HL-60 (cell line): ENCODE data around the gene HIP1R.

ENCODE experiments used
- DNase-seq, 2 experiments: peaks; one replicate each; pipeline ENCODE4 v3.0.0-alpha.2; 2010 to 2020; ENCODE audit warnings: low read depth in 1 of 2, low spot score in 1 of 2
- H3K27ac ChIP-seq: fragments of 250-450 bp; sonication (Bioruptor Pico); replicated peaks from 2 replicates; pipeline ENCODE4 v1.5.1; 2020; ENCODE audit warnings: mild to moderate bottlenecking, moderate library complexity
- H3K27me3 ChIP-seq: fragments of 250-450 bp; sonication (Bioruptor Pico); 2 replicates; pipeline ENCODE4 v1.5.1; 2021; ENCODE audit warnings: mild to moderate bottlenecking, moderate library complexity; ENCODE audit not compliant: insufficient read depth, poor library complexity, severe bottlenecking
- H3K4me3 ChIP-seq: replicated peaks from 2 replicates; pipeline ENCODE4 v1.5.1; 2011; ENCODE audit warnings: mild to moderate bottlenecking, control low read depth, low read length; ENCODE audit not compliant: insufficient read depth
- CTCF ChIP-seq: IDR thresholded peaks from one replicate; pipeline ENCODE4 v1.5.1; 2011; ENCODE audit warnings: low read length, control low read depth, inconsistent platforms; ENCODE audit not compliant: insufficient read depth
- GABPA ChIP-seq: IDR thresholded peaks from 2 replicates; pipeline ENCODE4 v1.6.1; 2012; ENCODE audit warnings: low read depth
- POLR2AphosphoS5 ChIP-seq: IDR thresholded peaks from 2 replicates; pipeline ENCODE4 v1.6.1; 2012; ENCODE audit warnings: low read depth
- REST ChIP-seq: IDR thresholded peaks from 2 replicates; pipeline ENCODE4 v1.6.1; 2012; ENCODE audit warnings: low read depth; ENCODE audit not compliant: insufficient replicate concordance
- SPI1 ChIP-seq: IDR thresholded peaks from 2 replicates; pipeline ENCODE4 v1.6.1; 2012; ENCODE audit warnings: low read depth, mild to moderate bottlenecking, borderline replicate concordance

Gene HIP1R

GRCh38 chr12:122862872-122863701, 27.8 kb downstream of the HIP1R start:
- no peak for DNase-seq
- Histone ChIP-seq H3K4me3 (no peak overlapping the region), H3K27me3 (no peaks in the 10 kb centered on the region), H3K27ac (no peak overlapping the region)
- TF ChIP-seq SPI1, result no peak
- TF ChIP-seq REST, result no peak
- TF ChIP-seq CTCF, result no peak
- TF ChIP-seq GABPA, result no peak
- no peak for TF ChIP-seq POLR2AphosphoS5

GRCh38 chr12:122864894-122865253, 29.6 kb downstream of the HIP1R start:
- no peaks in the 10 kb centered on the region for H3K27me3 ChIP-seq
- no peak overlapping the region for H3K4me3 ChIP-seq
- DNase-seq, result no peak
- no peak for TF ChIP-seq SPI1
- no peak for TF ChIP-seq GABPA
- TF ChIP-seq REST, result no peak
- TF ChIP-seq CTCF, result no peak
- TF ChIP-seq POLR2AphosphoS5, result no peak
- H3K27ac ChIP-seq, result no peak overlapping the region

GRCh38 chr12:122865268-122866231, 30.3 kb downstream of the HIP1R start:
- Histone ChIP-seq H3K4me3 (no peak overlapping the region), H3K27me3 (no peaks in the 10 kb centered on the region), H3K27ac (no peak overlapping the region)
- peak; percentile 32 for TF ChIP-seq CTCF
- TF ChIP-seq POLR2AphosphoS5, result 0 out of 2 replicates have a peak, but pooled peaks have one; percentile 45
- TF ChIP-seq SPI1, result no peak
- peak in 1 of 2 experiments; percentile 34 for DNase-seq
